Naive thymus-derived CD8-positive, alpha-beta T cell (primary cell): ENCODE results near the gene PCNP. TPM values are rescaled to one million over a fixed set of nuclear protein-coding genes. Genes with fewer than 3 reads are reported as not detected.
A peak's percentile ranks its signal among the peaks of the same experiment; 100 is the strongest.
"Not testable (repeated sequence)": the region's sequence is repeated elsewhere in the genome, so short reads cannot be mapped to it uniquely, and the experiment has no call there.

Experiments
- ATAC-seq, 2 donors: fragments of 150-1000 bp; cut with Tn5 transposase in 1 of 2; sonication (Bioruptor Pico), chemical (Tn5 transposase) in 1 of 2; 1 replicate in 1 of 2; 2 replicates in 1 of 2; pipeline ENCODE4 v1.10.0; 2021; ENCODE audit warnings: mild to moderate bottlenecking in 2 of 2, moderate library complexity in 2 of 2
- POLR2A ChIA-PET: fragments of 350-600 bp; sonication (Branson Sonifier 250); formaldehyde crosslinking; loops from one replicate; lab custom pipeline; 2021; ENCODE audit warnings: antibody characterized with exemption; lab: Charles Lee
- DNase-seq, 10 donors: peaks; one replicate each; pipeline versions ENCODE4 v3.0.0 to v3.0.0-alpha.2; 2020 to 2022
- H3K27ac Mint-ChIP-seq, 10 donors: one replicate each; pipeline ENCODE4 v1.8.0; 2020 to 2022; ENCODE audit warnings: mild to moderate bottlenecking in 10 of 10, mixed read lengths in 10 of 10, moderate library complexity in 4 of 10, inconsistent platforms in 1 of 10
- H3K27me3 Mint-ChIP-seq, 5 donors: one replicate each; pipeline ENCODE4 v1.8.0; 2021 to 2022; ENCODE audit warnings: mixed read lengths in 5 of 5
- H3K36me3 Mint-ChIP-seq, 3 donors: one replicate each; pipeline ENCODE4 v1.8.0; 2020 to 2022; ENCODE audit warnings: mixed read lengths in 3 of 3, mild to moderate bottlenecking in 2 of 3, inconsistent platforms in 1 of 3
- H3K4me1 Mint-ChIP-seq, 4 donors: one replicate each; pipeline ENCODE4 v1.8.0; 2021 to 2022; ENCODE audit warnings: mixed read lengths in 4 of 4
- H3K4me3 Mint-ChIP-seq, 10 donors: one replicate each; pipeline ENCODE4 v1.8.0; 2020 to 2022; ENCODE audit warnings: mild to moderate bottlenecking in 10 of 10, mixed read lengths in 10 of 10, moderate library complexity in 6 of 10, inconsistent platforms in 1 of 10
- H3K9me3 Mint-ChIP-seq, 9 donors: one replicate each; pipeline ENCODE4 v1.8.0; 2020 to 2022; ENCODE audit warnings: mixed read lengths in 9 of 9, mild to moderate bottlenecking in 3 of 9, inconsistent platforms in 1 of 9, moderate library complexity in 1 of 9
- polyA plus RNA-seq, 3 donors: library from polyadenylated mRNA; unstranded; fragments of 300-500 nt; fragmentation: Illumina TruSeq; gene quantifications; one replicate each; pipeline ENCODE4 v1.2.3, GENCODE V29; 2021
- total RNA-seq, 8 experiments: library from RNA in 2 of 8; stranded (reverse) in 2 of 8; gene quantifications; one replicate each; pipeline ENCODE4 v1.2.3 and lab custom pipeline; 2021 to 2026

Gene PCNP
- total and polyA plus RNA-seq, 5 experiments from 2014 or later: 112 to 189 (median 130) TPM

GRCh38 chr3:101618726-101619125 is 44.7 kb downstream of the PCNP start:
- ATAC-seq (no peak), DNase-seq (no peak)
- POLR2A ChIA-PET: no interaction called here
- H3K9me3 Mint-ChIP-seq: peaks cover 0 to 8% (median 2%) of the 10 kb centered on the region in 9 donors
- H3K4me3 Mint-ChIP-seq: no peak overlapping the region
- H3K4me1 Mint-ChIP-seq: no peaks in the 10 kb centered on the region
- no peak overlapping the region for H3K27ac Mint-ChIP-seq
- H3K36me3 Mint-ChIP-seq: peaks cover 0 to 4% (median 0%) of the 10 kb centered on the region in 3 donors
- no peaks in the 10 kb centered on the region for H3K27me3 Mint-ChIP-seq

GRCh38 chr3:101619734-101620133 is 45.8 kb downstream of the PCNP start:
- POLR2A ChIA-PET: no interaction called here
- H3K4me1 Mint-ChIP-seq: no peaks in the 10 kb centered on the region
- no peak for ATAC-seq
- no peaks in the 10 kb centered on the region for H3K27me3 Mint-ChIP-seq
- peaks cover 0 to 8% (median 2%) of the 10 kb centered on the region in 9 donors for H3K9me3 Mint-ChIP-seq
- no peak overlapping the region for H3K27ac Mint-ChIP-seq
- no peak overlapping the region for H3K4me3 Mint-ChIP-seq
- peaks cover 0 to 4% (median 0%) of the 10 kb centered on the region in 3 donors for H3K36me3 Mint-ChIP-seq
- no peak for DNase-seq

- H3K36me3 Mint-ChIP-seq: peaks cover 0 to 4% (median 0%) of the 10 kb centered on the region in 3 donors
- H3K27ac Mint-ChIP-seq: no peak overlapping the region
- no peak overlapping the region for H3K4me3 Mint-ChIP-seq
- peaks cover 0 to 8% (median 2%) of the 10 kb centered on the region in 9 donors for H3K9me3 Mint-ChIP-seq
- ATAC-seq (no peak), DNase-seq (no peak)
- H3K4me1 Mint-ChIP-seq: no peaks in the 10 kb centered on the region
- POLR2A ChIA-PET: interaction anchor here (0.6 kb wide), 1 partner anchor 655 kb away, joined by 3 read pairs; no protein-coding TSS in a partner anchor
- H3K27me3 Mint-ChIP-seq: no peaks in the 10 kb centered on the region
Measured at GRCh38 chr3:101623656-101624055, 49.7 kb downstream of the PCNP start.

GRCh38 chr3:101624857-101625256 is 50.9 kb downstream of the PCNP start:
- H3K4me3 Mint-ChIP-seq: no peak overlapping the region
- POLR2A ChIA-PET: no interaction called here
- peaks cover 0 to 6% (median under 1%) of the 10 kb centered on the region in 9 donors for H3K9me3 Mint-ChIP-seq
- H3K4me1 Mint-ChIP-seq: no peaks in the 10 kb centered on the region
- no peaks in the 10 kb centered on the region for H3K27me3 Mint-ChIP-seq
- H3K27ac Mint-ChIP-seq: peak overlapping the region in 1 of 10 donors; percentile 62
- H3K36me3 Mint-ChIP-seq: peaks cover 0 to under 1% (median 0%) of the 10 kb centered on the region in 3 donors
- no peak for ATAC-seq
- no peak for DNase-seq

- POLR2A ChIA-PET: interaction anchor here (0.7 kb wide), 1 partner anchor 178 kb away, joined by 3 read pairs; no protein-coding TSS in a partner anchor
- DNase-seq (no peak), ATAC-seq (no peak)
- Mint-ChIP-seq H3K36me3 (no peaks in the 10 kb centered on the region), H3K4me3 (no peak overlapping the region), H3K27me3 (no peaks in the 10 kb centered on the region), H3K4me1 (no peaks in the 10 kb centered on the region), H3K9me3 (peaks cover 0 to 6% (median 0%) of the 10 kb centered on the region in 9 donors), H3K27ac (no peak overlapping the region)
Measured at GRCh38 chr3:101625879-101626278, 51.9 kb downstream of the PCNP start.

GRCh38 chr3:101629219-101629618 is 55.2 kb downstream of the PCNP start:
- no peak overlapping the region for H3K4me3 Mint-ChIP-seq

GRCh38 chr3:101631098-101631796 is 57.3 kb downstream of the PCNP start:
- Mint-ChIP-seq H3K36me3 (no peaks in the 10 kb centered on the region), H3K27ac (no peak overlapping the region), H3K9me3 (no peaks in the 10 kb centered on the region), H3K27me3 (no peaks in the 10 kb centered on the region), H3K4me1 (peaks cover 0 to 2% (median under 1%) of the 10 kb centered on the region in 4 donors), H3K4me3 (no peak overlapping the region)
- ATAC-seq (no peak), DNase-seq (no peak)
- POLR2A ChIA-PET: no interaction called here

More at GRCh38 chr3:101629219-101629618, 55.2 kb downstream of the PCNP start:
- Mint-ChIP-seq H3K4me1 (no peaks in the 10 kb centered on the region), H3K36me3 (no peaks in the 10 kb centered on the region), H3K9me3 (peaks cover 0 to 6% (median 0%) of the 10 kb centered on the region in 9 donors), H3K27ac (no peak overlapping the region), H3K27me3 (no peaks in the 10 kb centered on the region)
- no peak for DNase-seq
- no peak for ATAC-seq
- POLR2A ChIA-PET: no interaction called here

GRCh38 chr3:101631959-101632358 is 58.0 kb downstream of the PCNP start:
- not testable (repeated sequence) for H3K27ac Mint-ChIP-seq, ATAC-seq, H3K4me3 Mint-ChIP-seq

GRCh38 chr3:101632586-101632985 is 58.6 kb downstream of the PCNP start:
- Mint-ChIP-seq H3K27ac (peak overlapping the region in 1 of 10 donors; percentile 34), H3K9me3 (no peaks in the 10 kb centered on the region), H3K27me3 (no peaks in the 10 kb centered on the region), H3K4me3 (no peak overlapping the region), H3K36me3 (no peaks in the 10 kb centered on the region), H3K4me1 (peaks cover 0 to 6% (median 2%) of the 10 kb centered on the region in 4 donors)
- no peak for ATAC-seq
- POLR2A ChIA-PET: no interaction called here
- no peak for DNase-seq

More at GRCh38 chr3:101631959-101632358, 58.0 kb downstream of the PCNP start:
- POLR2A ChIA-PET, H3K36me3 Mint-ChIP-seq, DNase-seq, H3K9me3 Mint-ChIP-seq, H3K27me3 Mint-ChIP-seq, H3K4me1 Mint-ChIP-seq: not testable (repeated sequence)

GRCh38 chr3:101633186-101633585 is 59.2 kb downstream of the PCNP start:
- Mint-ChIP-seq H3K36me3 (no peaks in the 10 kb centered on the region), H3K9me3 (no peaks in the 10 kb centered on the region), H3K27ac (no peak overlapping the region), H3K4me1 (peaks cover 0 to 6% (median 2%) of the 10 kb centered on the region in 4 donors), H3K27me3 (no peaks in the 10 kb centered on the region), H3K4me3 (no peak overlapping the region)
- ATAC-seq (no peak), DNase-seq (no peak)
- POLR2A ChIA-PET: no interaction called here

- ATAC-seq (no peak), DNase-seq (no peak)
- Mint-ChIP-seq H3K27ac (peak overlapping the region in 2 of 10 donors; percentile 65 to 85), H3K36me3 (no peaks in the 10 kb centered on the region), H3K4me1 (peaks cover 0 to 6% (median 2%) of the 10 kb centered on the region in 4 donors), H3K9me3 (no peaks in the 10 kb centered on the region), H3K27me3 (no peaks in the 10 kb centered on the region), H3K4me3 (no peak overlapping the region)
- POLR2A ChIA-PET: no interaction called here
Measured at GRCh38 chr3:101634591-101635196, 60.7 kb downstream of the PCNP start.

- H3K36me3 Mint-ChIP-seq: no peaks in the 10 kb centered on the region
- no peaks in the 10 kb centered on the region for H3K9me3 Mint-ChIP-seq
- H3K4me1 Mint-ChIP-seq: peaks cover 0 to 6% (median 2%) of the 10 kb centered on the region in 4 donors
- H3K27ac Mint-ChIP-seq: peak overlapping the region in 1 of 10 donors; percentile 85
- no peak for DNase-seq
- no peaks in the 10 kb centered on the region for H3K27me3 Mint-ChIP-seq
- no peak for ATAC-seq
- POLR2A ChIA-PET: no interaction called here
- H3K4me3 Mint-ChIP-seq: no peak overlapping the region
Measured at GRCh38 chr3:101635345-101635744, 61.4 kb downstream of the PCNP start.
